T-helper 1 cell treated with Interleukin-12 subunit alpha and Interleukin-12 subunit beta and Interleukin-4 antibody, amounts not matched to agents 30 ng/mL and 1 ng/mL, for 36 hours (primary cell): ENCODE results near the gene APOBEC3C. TPM values are rescaled to one million over a fixed set of nuclear protein-coding genes. Genes with fewer than 3 reads are reported as not detected.
"Not testable (repeated sequence)": the region's sequence is repeated elsewhere in the genome, so short reads cannot be mapped to it uniquely, and the experiment has no call there.

Experiments
- intact Hi-C: fragments of 100-400 bp; cut with micrococcal nuclease; formaldehyde crosslinking; loops from one replicate; pipeline ENCODE4 v1.15.1; 2024
- total RNA-seq: library from RNA; stranded (reverse); gene quantifications from 2 replicates; pipeline ENCODE4 v1.2.3, GENCODE V29; 2022

APOBEC3C gene
- total RNA-seq: 98.2 and 99.8 TPM in 2 replicates

- intact Hi-C loops: loop anchor here (1.0 to 2.0 kb wide), 3 partner anchors 27 to 108 kb away; partner anchors contain the start of gene APOBEC3F
Measured at GRCh38 chr22:39013942-39014722, at the start of gene APOBEC3C. Gene APOBEC3C (plus strand): TSS chr22:39014257. CDS start chr22:39014363, 106 bp downstream.

DNA sequence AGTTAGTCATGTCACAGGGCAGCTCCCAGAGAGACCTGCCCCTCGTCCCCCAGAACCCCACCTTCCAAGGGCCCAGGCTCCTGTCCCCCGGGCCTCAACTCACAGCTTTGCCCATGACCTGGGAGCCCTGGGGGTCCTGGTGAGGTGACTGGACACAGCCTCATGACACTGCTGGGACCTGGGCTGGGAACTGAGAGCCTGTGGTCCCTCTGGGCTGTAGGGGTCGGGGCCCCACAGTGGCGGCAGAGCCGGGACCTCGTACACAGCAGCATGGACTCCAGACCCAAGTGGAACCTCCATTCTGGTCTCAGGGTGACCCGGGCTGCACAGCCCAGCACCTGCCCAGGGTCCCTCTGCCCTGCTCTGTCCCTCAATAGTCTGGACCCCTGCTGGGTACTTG, 49.8 kb upstream of the APOBEC3C start:
- intact Hi-C loops: no loop called here

GRCh38 chr22:38964989-38965388, 49.1 kb upstream of the APOBEC3C start:
- intact Hi-C loops: no loop called here

DNA sequence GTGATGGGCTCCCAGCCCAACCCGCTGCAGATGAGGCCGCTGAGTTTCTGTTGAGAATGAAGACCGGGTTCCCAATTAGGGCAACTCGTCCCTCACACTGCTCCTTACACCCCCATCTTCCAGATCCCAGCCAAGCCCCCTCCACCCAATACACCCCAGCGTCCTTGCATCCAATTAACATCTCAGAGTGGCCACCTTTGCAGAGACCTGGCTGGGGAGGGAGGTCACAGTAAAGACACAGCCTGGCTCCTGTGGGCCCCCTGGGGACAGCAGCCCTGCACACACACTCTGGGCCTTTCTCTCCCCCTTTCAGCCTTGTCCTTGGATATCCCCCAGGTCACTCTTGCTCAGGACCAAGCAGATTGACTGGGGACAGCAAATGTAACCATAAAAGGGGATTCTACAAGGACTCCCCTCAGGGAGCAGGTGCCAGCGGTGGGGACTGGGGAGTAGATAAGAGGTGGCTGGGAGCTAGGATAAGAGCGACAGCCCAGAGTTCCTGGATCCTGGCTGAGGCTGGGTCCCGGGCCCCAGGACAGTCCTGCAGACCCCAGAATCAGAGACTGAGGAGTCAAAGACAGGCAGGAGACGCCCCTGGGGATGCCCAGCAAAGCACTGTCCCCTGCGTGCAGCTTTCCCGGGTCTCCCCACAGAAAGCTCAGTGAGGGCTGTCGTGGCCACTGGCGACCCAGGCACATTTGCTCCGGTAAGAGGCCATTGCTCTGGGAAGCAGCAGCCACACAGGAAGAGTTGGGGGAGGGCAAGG, 48.3 kb upstream of the APOBEC3C start:
- intact Hi-C loops: no loop called here

DNA sequence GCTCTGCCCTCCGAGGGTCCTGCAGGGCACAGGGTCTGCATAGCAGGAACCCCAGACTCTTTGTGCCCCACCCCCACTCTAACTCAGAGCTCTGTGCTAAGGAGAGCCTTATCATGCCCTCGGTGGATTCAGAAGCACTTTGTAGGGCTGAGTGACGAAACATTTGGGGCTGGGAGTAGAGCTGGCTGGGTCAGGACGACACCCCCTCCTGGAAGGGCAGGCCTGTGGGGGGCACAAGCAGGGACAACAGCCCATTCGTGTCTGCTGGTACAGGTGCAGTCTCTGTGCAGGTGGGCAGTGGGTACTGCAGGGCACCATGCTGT, 47.7 kb upstream of the APOBEC3C start:
- intact Hi-C loops: no loop called here

- intact Hi-C loops: no loop called here
Measured at GRCh38 chr22:38966942-38967341, 47.1 kb upstream of the APOBEC3C start.

DNA sequence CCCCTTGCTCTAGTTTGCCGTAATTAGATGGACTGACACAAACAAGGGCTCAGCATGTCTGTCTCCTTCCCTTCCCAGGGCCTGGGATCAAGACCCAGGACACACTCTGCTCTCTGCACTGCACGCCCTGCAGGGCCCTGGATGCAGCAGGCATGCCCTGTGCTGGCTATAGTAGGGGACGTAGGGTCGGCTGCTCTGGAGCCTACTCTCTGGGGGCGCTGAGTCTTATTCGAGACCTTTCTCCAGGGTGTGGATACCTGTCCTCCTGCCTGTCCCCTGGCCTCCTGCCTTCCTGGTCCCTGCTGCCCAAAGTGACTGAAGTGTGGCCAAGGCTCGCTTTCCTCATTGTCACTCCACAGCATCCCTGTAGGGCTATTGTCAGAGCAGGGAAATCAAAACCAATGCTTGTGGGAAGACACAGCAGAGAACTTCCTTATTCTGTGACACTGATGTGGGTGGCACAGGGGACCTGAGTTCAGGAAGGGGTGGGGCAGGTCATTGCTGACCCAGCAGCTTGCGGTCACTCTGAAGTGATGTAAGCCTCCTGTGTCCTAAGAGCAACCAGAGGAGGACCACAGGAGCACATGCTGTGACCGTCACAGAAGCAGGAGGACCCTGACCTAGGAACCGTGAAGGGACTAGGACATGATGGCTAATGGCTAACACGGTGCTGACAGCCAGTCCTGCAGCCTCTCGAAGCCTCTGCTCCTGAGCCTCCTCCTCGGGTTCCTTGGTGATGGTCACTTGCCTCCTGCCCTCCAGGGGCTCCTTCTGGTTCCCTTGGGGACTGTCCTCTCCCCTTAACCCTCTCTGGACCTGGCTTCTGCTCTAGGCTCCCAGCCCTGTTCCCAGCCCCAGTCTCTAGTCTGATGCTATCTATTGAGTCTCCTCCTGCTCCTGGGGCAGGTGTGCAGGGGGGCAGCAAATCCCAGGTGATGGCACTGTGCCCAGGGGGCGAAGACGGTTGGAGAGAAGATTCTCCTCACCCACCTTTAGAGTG, 46.3 kb upstream of the APOBEC3C start:
- intact Hi-C loops: no loop called here

DNA sequence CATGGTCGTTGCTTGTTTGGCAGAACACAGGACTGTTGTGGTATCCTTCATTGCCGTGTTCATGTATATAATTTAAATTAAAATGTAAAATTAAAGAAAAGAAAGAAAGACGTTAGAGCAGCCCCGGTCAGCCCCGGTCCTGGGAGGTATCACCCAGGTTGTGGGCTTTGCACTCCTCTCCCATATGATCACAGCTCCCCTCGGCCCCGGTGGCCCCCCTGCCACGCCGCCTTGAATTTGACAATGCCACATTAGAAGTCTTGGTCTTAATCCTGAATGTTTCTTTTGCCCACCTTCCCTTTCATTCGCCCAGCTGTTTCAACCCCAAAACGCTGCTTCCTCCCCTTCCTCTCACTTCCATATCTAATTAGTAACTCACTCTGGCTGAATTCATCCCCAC, 45.3 kb upstream of the APOBEC3C start:
- intact Hi-C loops: no loop called here

DNA sequence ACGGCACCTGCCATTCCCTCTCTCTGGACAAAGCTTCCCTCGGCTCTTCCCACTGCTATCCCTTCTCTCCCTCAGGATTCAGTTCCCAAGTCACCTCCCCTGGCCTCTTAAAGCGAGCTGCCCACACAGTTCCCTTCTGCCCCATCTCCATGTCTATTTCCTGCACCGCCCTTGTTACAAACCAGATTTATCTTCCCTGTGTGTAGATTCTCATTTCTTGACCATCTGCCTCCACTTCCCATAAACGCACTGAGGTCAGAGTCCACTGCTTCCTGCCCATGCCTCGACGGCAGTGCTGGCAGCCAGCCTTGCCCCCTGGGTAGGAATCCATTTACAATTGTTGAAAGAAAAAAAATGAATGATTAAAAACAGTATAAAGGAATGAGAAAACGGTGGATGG, 43.5 kb upstream of the APOBEC3C start:
- intact Hi-C loops: no loop called here

GRCh38 chr22:38971202-38971601, 42.9 kb upstream of the APOBEC3C start:
- intact Hi-C loops: no loop called here

DNA sequence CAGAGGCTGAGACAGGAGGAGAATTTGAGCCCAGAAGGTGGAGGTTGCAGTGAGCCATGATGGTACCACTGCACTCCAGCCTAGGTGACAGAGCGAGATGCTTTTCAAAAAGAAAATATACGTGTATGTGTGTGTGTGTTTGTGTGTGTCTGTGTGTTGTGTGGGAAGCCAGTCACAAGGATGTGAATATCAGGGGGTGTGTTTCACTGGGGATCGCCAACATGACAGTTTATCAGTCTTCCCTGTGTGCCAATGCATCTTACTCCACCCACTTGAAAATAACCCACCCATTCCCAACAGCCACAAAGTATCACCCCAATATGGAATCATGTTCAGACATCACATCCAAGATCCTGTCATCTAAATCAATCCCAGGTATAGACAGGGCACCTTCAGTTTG, 42.3 kb upstream of the APOBEC3C start:
- intact Hi-C loops: no loop called here

- intact Hi-C loops: no loop called here
Measured at GRCh38 chr22:38972558-38972957, 41.5 kb upstream of the APOBEC3C start.

- intact Hi-C loops: loop anchor here (1.0 kb wide), 3 partner anchors 30 to 145 kb away; no protein-coding TSS in a partner anchor
Measured at GRCh38 chr22:38973289-38974169, 40.5 kb upstream of the APOBEC3C start.

GRCh38 chr22:38974170-38974825, 39.8 kb upstream of the APOBEC3C start:
- intact Hi-C loops: no loop called here

GRCh38 chr22:38974826-38975175, 39.3 kb upstream of the APOBEC3C start:
- intact Hi-C loops: no loop called here

DNA sequence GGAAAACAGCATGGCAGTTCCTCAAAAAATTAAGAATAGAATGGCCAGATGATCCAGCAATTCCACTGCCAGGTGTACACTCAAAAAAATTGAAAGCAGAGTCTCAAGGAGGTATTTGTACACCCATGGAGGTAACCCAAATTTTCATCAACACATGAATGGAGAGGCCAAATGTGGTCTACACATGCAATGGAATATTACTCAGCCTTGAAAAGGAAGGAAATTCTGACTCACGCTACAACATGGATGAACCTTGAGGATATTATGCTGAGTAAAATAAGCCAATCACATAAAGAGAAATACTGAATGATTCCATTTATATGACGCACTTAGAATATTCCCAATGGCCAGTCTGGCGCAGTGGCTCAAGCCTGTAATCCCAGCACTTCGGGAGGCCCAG, 36.8 kb upstream of the APOBEC3C start:
- intact Hi-C loops: not testable (repeated sequence)

GRCh38 chr22:38980587-38980986, 33.5 kb upstream of the APOBEC3C start:
- intact Hi-C loops: not testable (repeated sequence)

DNA sequence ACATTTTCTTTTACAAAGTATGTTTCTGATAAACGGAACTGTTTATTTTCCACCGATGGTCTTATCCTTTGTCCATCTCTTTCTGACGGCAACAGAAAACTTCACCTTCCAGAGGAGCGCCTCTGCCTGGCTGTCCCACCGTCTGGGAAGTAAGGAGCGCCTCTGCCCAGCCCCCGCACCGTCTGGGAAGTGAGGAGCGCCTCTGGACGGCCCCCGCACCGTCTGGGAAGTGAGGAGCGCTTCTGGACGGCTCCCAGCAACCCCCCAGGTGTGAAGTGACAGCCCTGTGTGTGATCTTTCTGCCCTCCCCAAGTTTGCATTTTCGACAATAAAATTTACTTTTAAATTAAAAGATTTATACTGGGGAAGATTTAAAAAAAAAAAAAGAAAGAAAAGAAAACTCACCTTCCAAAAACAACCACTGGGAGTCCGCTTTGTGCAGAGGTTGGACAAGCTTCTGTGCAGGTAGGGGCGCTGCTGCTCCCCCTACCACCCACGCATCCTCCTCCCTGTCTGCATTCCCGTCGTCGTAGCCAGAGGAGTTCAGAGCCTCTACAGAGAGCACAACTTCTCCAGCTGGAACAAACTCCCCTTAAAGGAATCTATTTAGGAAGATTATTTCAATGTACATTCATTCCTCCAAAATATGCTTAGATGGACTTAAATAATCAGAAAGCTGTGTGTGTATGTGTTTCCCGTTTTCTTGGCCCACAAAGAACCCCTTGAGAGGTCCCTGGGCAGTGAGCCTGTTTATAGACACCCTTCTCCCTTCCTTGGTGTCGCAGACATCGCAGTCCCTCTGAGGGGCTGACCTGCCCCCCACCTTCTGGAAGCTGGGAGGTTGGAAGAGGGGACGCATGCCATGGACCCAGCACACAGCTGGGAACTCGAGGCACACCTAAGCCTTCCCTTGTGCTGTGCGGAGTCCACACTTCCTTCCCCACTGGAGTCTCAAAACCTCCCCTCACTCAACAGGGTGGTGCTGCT, 32.8 kb upstream of the APOBEC3C start:
- intact Hi-C loops: no loop called here
